ENCODE measurements around the gene ORM2.

ORM2 gene

GRCh38 chr9:114373960-114374730 is 44.5 kb downstream of the ORM2 start:
- DNase-seq, result no peak

GRCh38 chr9:114374936-114375335 is 45.3 kb downstream of the ORM2 start:
- no peak for DNase-seq

GRCh38 chr9:114375386-114376175 is 45.9 kb downstream of the ORM2 start:
- DNase-seq, result no peak

GRCh38 chr9:114376586-114377445 is 47.1 kb downstream of the ORM2 start:
- no peak for DNase-seq

- no peak for DNase-seq
Observed at GRCh38 chr9:114378016-114378415, 48.3 kb downstream of the ORM2 start.

GRCh38 chr9:114378883-114379282 is 49.2 kb downstream of the ORM2 start:
- DNase-seq, result no peak

Data from DMS153 (cell line).